Cardiac septum (tissue), 1 donor: ENCODE measurements around the gene RBM44. TPM values are rescaled to one million over a fixed set of nuclear protein-coding genes. Genes with fewer than 3 reads are reported as not detected.
A peak's percentile ranks its signal among the peaks of the same experiment; 100 is the strongest.
"Not testable (repeated sequence)": the region's sequence is repeated elsewhere in the genome, so short reads cannot be mapped to it uniquely, and the experiment has no call there.

Experiments used
- DNase-seq: peaks from one replicate; pipeline ENCODE4 v3.0.0-alpha.2; 2020; ENCODE audit warnings: low spot score
- intact Hi-C: fragments of 100-400 bp; cut with DNase I; formaldehyde crosslinking; loops from one replicate; pipeline ENCODE4 v1.14.0; 2022
- total RNA-seq: library from RNA; stranded (reverse); fragmentation: NEBNext Ultra II Directional; extraction: Animal tissue kit (Norgen Biotek cat#: 25700); gene quantifications from one replicate; pipeline ENCODE4 v1.2.1, GENCODE V29; 2021
- donor health status: DM: no; HTN: no; CAD: no.

The RBM44 gene
- total RNA-seq, 1 donor from 2014 or later, result 0.81 TPM

DNA sequence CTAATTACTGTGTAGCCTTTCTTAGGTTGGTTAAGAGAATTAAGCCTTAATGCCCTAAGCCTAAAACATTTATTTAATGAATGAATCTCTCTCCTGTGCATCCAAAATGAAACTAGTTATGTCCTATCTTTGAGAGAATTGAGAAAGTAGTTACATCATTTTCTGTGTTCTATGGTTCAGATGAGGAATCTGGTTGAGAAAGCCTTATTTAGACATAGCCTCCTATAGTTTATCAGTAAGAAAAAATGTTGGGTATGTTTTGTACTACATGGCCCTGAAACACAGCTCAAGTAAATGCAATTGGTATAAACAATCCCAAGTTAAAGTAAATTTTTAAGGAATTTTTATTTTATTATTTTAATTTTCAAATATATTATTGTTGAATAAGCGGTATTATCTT lies 35.0 kb downstream of the RBM44 start:
- intact Hi-C loops, result no loop called here
- no peak for DNase-seq

DNA sequence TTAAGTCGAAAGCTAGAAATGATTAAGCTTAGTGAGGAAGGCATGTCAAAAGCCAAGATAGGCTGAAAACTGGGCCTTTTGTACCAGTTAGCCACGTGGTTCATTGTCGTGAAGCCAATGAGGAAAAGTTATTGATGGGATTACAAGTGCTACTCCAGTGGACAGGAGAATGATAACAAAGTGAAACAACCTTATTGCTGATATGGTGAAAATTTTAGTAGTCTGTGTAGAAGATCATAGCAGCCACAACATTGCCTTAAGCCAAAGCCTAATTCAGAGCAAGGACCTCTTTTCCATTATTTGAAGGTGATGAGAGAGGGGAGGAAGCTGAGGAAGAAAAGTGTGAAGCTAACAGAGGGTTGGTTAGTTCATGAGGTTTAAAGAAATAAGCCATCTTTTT lies 36.8 kb downstream of the RBM44 start:
- intact Hi-C loops, result no loop called here

GRCh38 chr2:237841051-237841450 lies 42.5 kb downstream of the RBM44 start:
- DNase-seq, result no peak
- intact Hi-C loops, result no loop called here

More for the DNA sequence above, 36.8 kb downstream of the RBM44 start:
- no peak for DNase-seq

DNA sequence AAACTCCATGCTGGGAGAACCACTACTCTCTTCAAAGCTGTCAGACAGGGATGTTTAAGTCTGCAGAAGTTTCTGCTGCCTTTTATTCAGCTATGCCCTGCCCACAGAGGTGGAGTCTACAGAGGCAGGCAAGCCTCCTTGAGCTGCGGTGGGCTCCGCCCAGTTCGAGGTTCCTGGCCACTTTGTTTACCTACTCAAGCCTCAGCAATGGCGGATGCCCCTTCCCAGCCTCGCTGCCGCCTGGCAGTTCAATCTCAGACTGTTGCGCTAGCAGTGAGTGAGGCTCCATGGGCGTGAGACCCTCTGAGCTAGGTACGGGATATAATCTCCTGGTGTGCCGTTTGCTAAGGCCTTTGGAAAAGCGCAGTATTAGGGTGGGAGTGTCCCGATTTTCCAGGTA lies 50.4 kb downstream of the RBM44 start:
- intact Hi-C loops, result not testable (repeated sequence)

DNA sequence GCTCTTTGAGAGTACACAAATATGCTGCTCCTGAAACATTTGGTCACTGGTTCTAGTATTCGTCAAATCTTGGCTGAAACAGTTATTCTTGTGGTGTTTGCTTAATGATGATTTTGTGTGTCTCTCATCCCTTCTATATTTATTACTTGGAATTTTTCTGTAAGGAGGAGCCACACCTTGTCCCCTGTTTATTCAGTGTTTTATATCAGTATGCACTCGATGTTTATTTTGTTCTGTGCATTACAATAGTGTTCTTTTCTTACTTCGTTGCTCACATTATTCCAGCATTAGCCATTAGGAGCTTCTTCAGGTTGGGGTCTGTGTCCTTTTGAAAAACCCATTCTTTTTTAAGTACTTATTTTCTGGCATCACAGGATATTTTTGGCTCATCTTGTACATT lies 55.7 kb downstream of the RBM44 start:
- intact Hi-C loops, result no loop called here
- DNase-seq, result no peak

More for the DNA sequence above, 50.4 kb downstream of the RBM44 start:
- DNase-seq, result not testable (repeated sequence)

DNA sequence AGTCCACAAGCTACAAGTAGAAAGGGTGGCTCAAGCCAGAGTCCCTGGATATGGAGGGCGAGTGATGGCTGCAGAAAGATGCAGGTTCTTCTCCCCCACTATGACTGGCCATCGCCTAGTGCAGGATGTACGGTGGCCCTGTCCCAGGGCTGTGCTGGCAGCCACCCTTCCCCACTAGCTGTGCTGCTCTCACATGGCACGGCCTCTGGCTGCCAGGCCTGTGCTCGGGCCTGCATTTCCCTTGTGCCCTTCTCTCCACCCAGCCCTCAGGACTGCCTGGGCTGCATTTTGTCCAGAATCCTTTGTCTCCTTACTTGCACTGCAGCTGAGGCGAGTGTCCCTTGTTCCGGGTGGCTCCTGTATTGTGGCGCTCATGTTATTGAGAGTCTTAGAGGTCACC lies 59.2 kb downstream of the RBM44 start:
- intact Hi-C loops, result loop anchor here (2.0 to 5.0 kb wide), 4 partner anchors 110 to 405 kb away; partner anchors contain the start of genes SCLY and UBE2F
- DNase-seq, result no peak

GRCh38 chr2:237858294-237859081 lies 59.9 kb downstream of the RBM44 start:
- intact Hi-C loops, result loop anchor here (2.0 to 5.0 kb wide), 4 partner anchors 109 to 404 kb away; partner anchors contain the start of genes SCLY and UBE2F
- no peak for DNase-seq

DNA sequence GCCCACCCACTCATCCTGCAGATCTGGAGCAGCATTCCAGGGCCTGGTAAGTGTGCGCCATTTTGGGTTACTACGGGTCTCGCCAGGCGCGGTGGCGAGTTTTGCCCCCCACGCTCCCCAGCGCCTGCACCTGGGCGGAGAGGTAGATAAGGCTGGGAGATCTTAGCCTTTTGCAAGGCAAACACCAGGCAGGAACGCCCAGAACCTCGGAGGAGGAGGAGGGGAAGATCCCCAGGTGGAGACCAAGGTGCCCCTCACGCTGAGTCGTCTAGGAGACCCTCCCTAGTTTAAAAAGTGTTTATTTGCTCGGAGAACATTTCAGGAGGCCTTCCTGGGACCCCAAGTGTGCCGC lies 60.5 kb downstream of the RBM44 start:
- intact Hi-C loops, result loop anchor here (2.0 to 5.0 kb wide), 4 partner anchors 108 to 403 kb away; partner anchors contain the start of genes SCLY and UBE2F
- DNase-seq, result no peak

GRCh38 chr2:237859533-237860272 lies 61.1 kb downstream of the RBM44 start, which contains the start of gene RAMP1:
TSS of gene RAMP1 (plus strand) at chr2:237859623. CDS start at chr2:237859676, 53 bp downstream.
- intact Hi-C loops, result loop anchor here (1.0 to 5.0 kb wide), 6 partner anchors 27 to 403 kb away; partner anchors contain the start of genes KLHL30, SCLY and UBE2F
- DNase-seq, result no peak

GRCh38 chr2:237860273-237860935 lies 61.8 kb downstream of the RBM44 start:
- DNase-seq, result no peak
- intact Hi-C loops, result loop anchor here (1.0 to 2.0 kb wide), 2 partner anchors 26 to 278 kb away; partner anchors contain the start of gene KLHL30

DNA sequence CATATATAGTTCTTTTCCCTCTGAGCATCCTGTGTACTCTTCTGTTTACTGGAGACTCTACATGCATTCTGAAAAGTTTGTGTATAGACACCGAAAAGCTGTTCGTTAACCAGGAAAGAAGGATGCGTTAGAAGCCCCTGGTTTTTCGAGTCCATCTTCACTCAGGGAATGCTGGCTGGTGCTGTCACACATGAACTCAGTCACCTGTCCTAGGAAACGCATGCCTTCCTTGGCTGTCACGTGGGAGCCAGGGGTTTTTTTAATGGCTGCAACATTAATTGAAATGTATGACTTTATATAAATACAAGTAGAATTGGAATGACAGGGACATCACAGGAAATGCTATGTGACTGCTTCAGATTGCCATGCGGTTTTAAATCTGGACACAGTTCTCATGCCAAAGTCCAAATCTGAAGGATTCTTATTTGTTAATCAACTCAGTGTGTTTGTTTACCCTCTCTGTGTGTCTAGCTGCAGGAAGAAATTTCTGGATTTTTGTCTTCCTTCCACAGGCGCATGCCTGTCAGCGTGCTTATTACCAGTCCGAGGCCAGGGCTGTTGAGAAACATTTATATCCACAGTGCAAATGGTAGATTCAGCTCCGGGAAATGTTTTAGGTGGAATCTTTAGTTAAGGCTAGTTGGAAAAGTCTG lies 63.4 kb downstream of the RBM44 start:
- intact Hi-C loops, result loop anchor here (2.0 kb wide), 1 partner anchor 277 kb away; the partner anchor contains the start of gene KLHL30
- no peak for DNase-seq

GRCh38 chr2:237862528-237862895 lies 63.9 kb downstream of the RBM44 start:
- no peak for DNase-seq
- intact Hi-C loops, result no loop called here

- intact Hi-C loops, result no loop called here
- DNase-seq, result no peak
Measured at GRCh38 chr2:237863102-237863511, 64.5 kb downstream of the RBM44 start.

GRCh38 chr2:237863689-237864443 lies 65.3 kb downstream of the RBM44 start:
- intact Hi-C loops, result loop anchor here (1.0 to 2.0 kb wide), 2 partner anchors 22 to 41 kb away; no protein-coding TSS in a partner anchor
- peak; percentile 78 for DNase-seq

DNA sequence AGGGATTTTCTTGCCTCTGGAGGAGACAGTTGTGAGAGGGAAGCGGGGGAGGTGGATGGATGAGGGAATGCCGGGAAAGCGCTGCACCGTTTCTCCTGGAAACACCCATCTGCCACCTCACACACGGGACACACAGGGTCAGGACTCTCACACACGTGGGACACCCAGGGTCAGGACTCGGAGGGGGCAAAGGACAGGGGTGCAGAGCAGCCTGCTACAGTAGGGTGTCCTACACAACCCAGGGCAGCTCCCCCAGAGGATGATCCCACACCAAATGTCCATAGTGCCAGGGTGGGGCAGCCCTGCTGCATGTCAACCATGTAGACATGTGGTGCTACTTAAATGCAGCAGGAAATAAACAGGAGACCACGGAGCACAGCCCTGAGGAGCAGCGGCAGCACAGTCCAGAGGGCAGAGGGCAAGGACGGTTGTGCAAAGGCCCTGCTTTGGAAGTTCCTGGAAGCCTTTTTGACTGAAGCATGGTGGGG lies 65.9 kb downstream of the RBM44 start:
- no peak for DNase-seq
- intact Hi-C loops, result loop anchor here (1.0 to 2.0 kb wide), 2 partner anchors 22 to 40 kb away; no protein-coding TSS in a partner anchor

DNA sequence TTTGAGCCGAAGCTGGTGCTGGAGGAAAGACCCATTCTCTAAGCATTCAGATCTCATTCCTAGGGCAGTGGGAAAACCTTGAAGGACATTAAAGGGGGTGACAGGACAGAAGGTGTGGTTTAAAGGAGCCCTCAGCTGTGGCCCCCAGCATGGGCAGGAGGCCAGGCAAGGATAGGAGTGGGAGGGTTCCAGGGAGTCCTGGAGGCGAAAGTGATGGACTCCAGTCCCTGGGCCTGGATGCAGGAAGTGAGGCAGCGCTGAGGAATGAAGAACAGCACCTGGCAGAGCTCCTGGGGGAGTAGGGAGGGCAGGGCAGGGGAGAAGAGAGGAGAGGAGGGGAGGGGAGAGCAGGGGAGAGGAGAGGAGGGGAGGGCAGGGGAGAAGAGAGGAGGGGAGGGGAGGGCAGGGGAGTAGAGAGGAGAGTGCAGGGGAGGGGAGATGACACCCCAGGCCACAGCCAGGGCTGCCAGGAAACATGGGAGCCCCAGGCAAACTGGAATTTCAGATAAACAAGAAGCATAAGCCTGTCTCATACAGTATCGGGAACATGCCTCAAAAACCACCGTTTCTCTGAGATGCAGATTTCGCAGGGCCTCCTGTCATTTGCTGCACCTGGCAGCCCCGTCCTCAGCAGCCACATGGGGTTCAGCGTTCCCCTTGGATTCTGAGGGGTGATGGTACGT lies 66.5 kb downstream of the RBM44 start:
- no peak for DNase-seq
- intact Hi-C loops, result loop anchor here (1.0 to 2.0 kb wide), 2 partner anchors 21 to 40 kb away; no protein-coding TSS in a partner anchor

GRCh38 chr2:237865623-237866041 lies 67.1 kb downstream of the RBM44 start:
- DNase-seq, result no peak
- intact Hi-C loops, result loop anchor here (2.0 kb wide), 1 partner anchor 39 kb away; no protein-coding TSS in a partner anchor
